ENCODE results near the gene TRAF5. TPM values are rescaled to one million over a fixed set of nuclear protein-coding genes. Genes with fewer than 3 reads are reported as not detected.
A peak's percentile ranks its signal among the peaks of the same experiment; 100 is the strongest.

TRAF5 gene
- total RNA-seq, 1 experiment from 2014 or later: 8.1 TPM

- Histone ChIP-seq H3K9me3 (ENCODE audit: insufficient read depth, low read depth) (no peaks in the 10 kb centered on the region), H3K36me3 (ENCODE audit: low read depth) (no peaks in the 10 kb centered on the region), H3K9me2 (ENCODE audit: insufficient read depth) (no peaks in the 10 kb centered on the region), H3K79me2 (ENCODE audit: low read depth) (no peaks in the 10 kb centered on the region), H3F3A (ENCODE audit: insufficient read depth, low read depth) (no peaks in the 10 kb centered on the region; the same call in 1 of the 2 replicates), H3K4me3 (no peak overlapping the region), H4K20me1 (ENCODE audit: insufficient read depth) (no peaks in the 10 kb centered on the region), H3K4me1 (replicated peaks; ENCODE audit: insufficient read depth) (peaks cover 6% of the 10 kb centered on the region; the same call in 1 of the 2 replicates), H3K27me3 (ENCODE audit: insufficient read depth, low read depth) (no peaks in the 10 kb centered on the region), H2AFZ (no peak overlapping the region), H3K27ac (no peak overlapping the region), H3K4me2 (no peak overlapping the region)
- intact Hi-C loops (cut with micrococcal nuclease; ENCODE audit: unreplicated experiment): no loop called here
- DNase-seq: no peak
- CTCF ChIA-PET: interaction anchor here (0.7 kb wide), 1 partner anchor 11 kb away, joined by 3 read pairs; no protein-coding TSS in a partner anchor
- no TSS peak for BruUV-seq (replicated peaks)
- TF ChIP-seq CTCF (conservative IDR thresholded peaks at IDR 0.05) (no peak), EZH2 (IDR thresholded peaks at IDR 0.05; ENCODE audit: low read depth) (no peak)
- POLR2A ChIA-PET (ENCODE audit: unreplicated experiment): interaction anchor here (0.6 kb wide), 1 partner anchor 42 kb away, joined by 6 read pairs; no protein-coding TSS in a partner anchor
These were observed 51.2 kb downstream of the TRAF5 start for GRCh38 chr1:211377539-211378450.

GRCh38 chr1:211378844-211379243 is 52.2 kb downstream of the TRAF5 start:
- Histone ChIP-seq H3K27ac (no peak overlapping the region), H3K36me3 (ENCODE audit: low read depth) (no peaks in the 10 kb centered on the region), H2AFZ (no peak overlapping the region), H3K9me3 (ENCODE audit: insufficient read depth, low read depth) (no peaks in the 10 kb centered on the region), H3K4me1 (replicated peaks; ENCODE audit: insufficient read depth) (peaks cover 11% of the 10 kb centered on the region), H3K79me2 (ENCODE audit: low read depth) (peaks cover 9% of the 10 kb centered on the region), H3K4me3 (no peak overlapping the region), H4K20me1 (ENCODE audit: insufficient read depth) (no peaks in the 10 kb centered on the region), H3K27me3 (ENCODE audit: insufficient read depth, low read depth) (no peaks in the 10 kb centered on the region), H3K9me2 (ENCODE audit: insufficient read depth) (no peaks in the 10 kb centered on the region), H3K4me2 (no peak overlapping the region), H3F3A (ENCODE audit: insufficient read depth, low read depth) (no peaks in the 10 kb centered on the region; the same call in 1 of the 2 replicates)
- CTCF ChIA-PET: no interaction called here
- POLR2A ChIA-PET (ENCODE audit: unreplicated experiment): no interaction called here
- TF ChIP-seq EZH2 (IDR thresholded peaks at IDR 0.05; ENCODE audit: low read depth): no peak
- no peak for TF ChIP-seq CTCF (conservative IDR thresholded peaks at IDR 0.05)
- BruUV-seq (replicated peaks): no TSS peak
- DNase-seq: peak in 1 of 2 experiments; percentile 35
- intact Hi-C loops (cut with micrococcal nuclease; ENCODE audit: unreplicated experiment): no loop called here

GRCh38 chr1:211379446-211379845 is 52.8 kb downstream of the TRAF5 start:
- POLR2A ChIA-PET (ENCODE audit: unreplicated experiment): no interaction called here
- intact Hi-C loops (cut with micrococcal nuclease; ENCODE audit: unreplicated experiment): no loop called here
- no TSS peak for BruUV-seq (replicated peaks)

More at GRCh38 chr1:211379446-211379845, 52.8 kb downstream of the TRAF5 start:
- H3K4me1 ChIP-seq (replicated peaks; ENCODE audit: insufficient read depth): peaks cover 13% of the 10 kb centered on the region
- no peaks in the 10 kb centered on the region for H3K36me3 ChIP-seq (ENCODE audit: low read depth)
- DNase-seq: no peak
- H3K9me3 ChIP-seq (ENCODE audit: insufficient read depth, low read depth): no peaks in the 10 kb centered on the region
- H3K4me3 ChIP-seq: no peak overlapping the region
- TF ChIP-seq EZH2 (IDR thresholded peaks at IDR 0.05; ENCODE audit: low read depth): no peak
- no peak for TF ChIP-seq CTCF (conservative IDR thresholded peaks at IDR 0.05)
- no peaks in the 10 kb centered on the region; the same call in 1 of the 2 replicates for H3F3A ChIP-seq (ENCODE audit: insufficient read depth, low read depth)
- CTCF ChIA-PET: no interaction called here
- no peak overlapping the region for H3K4me2 ChIP-seq
- no peaks in the 10 kb centered on the region for H3K27me3 ChIP-seq (ENCODE audit: insufficient read depth, low read depth)
- no peaks in the 10 kb centered on the region for H4K20me1 ChIP-seq (ENCODE audit: insufficient read depth)
- H3K27ac ChIP-seq: no peak overlapping the region
- H2AFZ ChIP-seq: no peak overlapping the region
- H3K79me2 ChIP-seq (ENCODE audit: low read depth): peaks cover 14% of the 10 kb centered on the region
- no peaks in the 10 kb centered on the region for H3K9me2 ChIP-seq (ENCODE audit: insufficient read depth)
